ENCODE measurements around the gene IFT43. TPM values are rescaled to one million over a fixed set of nuclear protein-coding genes. Genes with fewer than 3 reads are reported as not detected.

IFT43 gene
- total RNA-seq, 1 donor from 2014 or later, result 17.1 TPM

Other genes starting within 250 kb of the IFT43 start
- 2.1 and 4.9 TPM in 2 replicates for gene TGFB3, start 3.8 kb upstream of the IFT43 start, total RNA-seq
- gene GPATCH2L, start 166.2 kb downstream of the IFT43 start, total RNA-seq, result 31.7 and 46.1 TPM in 2 replicates

All from dermis microvascular lymphatic vessel endothelial cell (primary cell).